Skin of body (tissue), 2 donors: ENCODE data around the gene NECTIN2. TPM values are rescaled to one million over a fixed set of nuclear protein-coding genes. Genes with fewer than 3 reads are reported as not detected.
"Not testable (repeated sequence)": the region's sequence is repeated elsewhere in the genome, so short reads cannot be mapped to it uniquely, and the experiment has no call there.

Source experiments
- DNase-seq: peaks from one replicate; lab custom pipeline; 2025; lab: John Stamatoyannopoulos, UW
- total RNA-seq: library from RNA; depleted of rRNA; stranded (reverse); fragments of >200 nt; gene quantifications from one replicate; pipeline ENCODE4 v1.2.3, GENCODE V29; 2014

The NECTIN2 gene
- total RNA-seq, 1 donor from 2014 or later = 34.0 TPM

DNA sequence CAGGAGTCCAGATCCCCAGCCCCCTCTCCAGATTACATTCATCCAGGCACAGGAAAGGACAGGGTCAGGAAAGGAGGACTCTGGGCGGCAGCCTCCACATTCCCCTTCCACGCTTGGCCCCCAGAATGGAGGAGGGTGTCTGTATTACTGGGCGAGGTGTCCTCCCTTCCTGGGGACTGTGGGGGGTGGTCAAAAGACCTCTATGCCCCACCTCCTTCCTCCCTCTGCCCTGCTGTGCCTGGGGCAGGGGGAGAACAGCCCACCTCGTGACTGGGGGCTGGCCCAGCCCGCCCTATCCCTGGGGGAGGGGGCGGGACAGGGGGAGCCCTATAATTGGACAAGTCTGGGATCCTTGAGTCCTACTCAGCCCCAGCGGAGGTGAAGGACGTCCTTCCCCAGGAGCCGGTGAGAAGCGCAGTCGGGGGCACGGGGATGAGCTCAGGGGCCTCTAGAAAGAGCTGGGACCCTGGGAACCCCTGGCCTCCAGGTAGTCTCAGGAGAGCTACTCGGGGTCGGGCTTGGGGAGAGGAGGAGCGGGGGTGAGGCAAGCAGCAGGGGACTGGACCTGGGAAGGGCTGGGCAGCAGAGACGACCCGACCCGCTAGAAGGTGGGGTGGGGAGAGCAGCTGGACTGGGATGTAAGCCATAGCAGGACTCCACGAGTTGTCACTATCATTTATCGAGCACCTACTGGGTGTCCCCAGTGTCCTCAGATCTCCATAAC is 59.5 kb downstream of the NECTIN2 start, which contains the start of gene APOE:
Gene APOE (plus strand): TSS at position 360 of the 724 bp plus-strand sequence. CDS start 829 bp downstream, outside the sequence.
- no peak for DNase-seq

DNA sequence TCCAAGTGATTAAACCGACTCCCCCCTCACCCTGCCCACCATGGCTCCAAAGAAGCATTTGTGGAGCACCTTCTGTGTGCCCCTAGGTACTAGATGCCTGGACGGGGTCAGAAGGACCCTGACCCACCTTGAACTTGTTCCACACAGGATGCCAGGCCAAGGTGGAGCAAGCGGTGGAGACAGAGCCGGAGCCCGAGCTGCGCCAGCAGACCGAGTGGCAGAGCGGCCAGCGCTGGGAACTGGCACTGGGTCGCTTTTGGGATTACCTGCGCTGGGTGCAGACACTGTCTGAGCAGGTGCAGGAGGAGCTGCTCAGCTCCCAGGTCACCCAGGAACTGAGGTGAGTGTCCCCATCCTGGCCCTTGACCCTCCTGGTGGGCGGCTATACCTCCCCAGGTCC is 61.5 kb downstream of the NECTIN2 start:
- DNase-seq = no peak

DNA sequence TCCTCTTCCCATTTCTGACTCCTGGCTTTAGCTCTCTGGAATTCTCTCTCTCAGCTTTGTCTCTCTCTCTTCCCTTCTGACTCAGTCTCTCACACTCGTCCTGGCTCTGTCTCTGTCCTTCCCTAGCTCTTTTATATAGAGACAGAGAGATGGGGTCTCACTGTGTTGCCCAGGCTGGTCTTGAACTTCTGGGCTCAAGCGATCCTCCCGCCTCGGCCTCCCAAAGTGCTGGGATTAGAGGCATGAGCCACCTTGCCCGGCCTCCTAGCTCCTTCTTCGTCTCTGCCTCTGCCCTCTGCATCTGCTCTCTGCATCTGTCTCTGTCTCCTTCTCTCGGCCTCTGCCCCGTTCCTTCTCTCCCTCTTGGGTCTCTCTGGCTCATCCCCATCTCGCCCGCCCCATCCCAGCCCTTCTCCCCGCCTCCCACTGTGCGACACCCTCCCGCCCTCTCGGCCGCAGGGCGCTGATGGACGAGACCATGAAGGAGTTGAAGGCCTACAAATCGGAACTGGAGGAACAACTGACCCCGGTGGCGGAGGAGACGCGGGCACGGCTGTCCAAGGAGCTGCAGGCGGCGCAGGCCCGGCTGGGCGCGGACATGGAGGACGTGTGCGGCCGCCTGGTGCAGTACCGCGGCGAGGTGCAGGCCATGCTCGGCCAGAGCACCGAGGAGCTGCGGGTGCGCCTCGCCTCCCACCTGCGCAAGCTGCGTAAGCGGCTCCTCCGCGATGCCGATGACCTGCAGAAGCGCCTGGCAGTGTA is 62.2 kb downstream of the NECTIN2 start:
- no peak for DNase-seq

DNA sequence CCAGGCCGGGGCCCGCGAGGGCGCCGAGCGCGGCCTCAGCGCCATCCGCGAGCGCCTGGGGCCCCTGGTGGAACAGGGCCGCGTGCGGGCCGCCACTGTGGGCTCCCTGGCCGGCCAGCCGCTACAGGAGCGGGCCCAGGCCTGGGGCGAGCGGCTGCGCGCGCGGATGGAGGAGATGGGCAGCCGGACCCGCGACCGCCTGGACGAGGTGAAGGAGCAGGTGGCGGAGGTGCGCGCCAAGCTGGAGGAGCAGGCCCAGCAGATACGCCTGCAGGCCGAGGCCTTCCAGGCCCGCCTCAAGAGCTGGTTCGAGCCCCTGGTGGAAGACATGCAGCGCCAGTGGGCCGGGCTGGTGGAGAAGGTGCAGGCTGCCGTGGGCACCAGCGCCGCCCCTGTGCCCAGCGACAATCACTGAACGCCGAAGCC is 62.8 kb downstream of the NECTIN2 start:
- DNase-seq = no peak

DNA sequence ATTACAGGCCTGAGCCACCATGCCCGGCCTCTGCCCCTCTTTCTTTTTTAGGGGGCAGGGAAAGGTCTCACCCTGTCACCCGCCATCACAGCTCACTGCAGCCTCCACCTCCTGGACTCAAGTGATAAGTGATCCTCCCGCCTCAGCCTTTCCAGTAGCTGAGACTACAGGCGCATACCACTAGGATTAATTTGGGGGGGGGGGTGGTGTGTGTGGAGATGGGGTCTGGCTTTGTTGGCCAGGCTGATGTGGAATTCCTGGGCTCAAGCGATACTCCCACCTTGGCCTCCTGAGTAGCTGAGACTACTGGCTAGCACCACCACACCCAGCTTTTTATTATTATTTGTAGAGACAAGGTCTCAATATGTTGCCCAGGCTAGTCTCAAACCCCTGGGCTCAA is 63.7 kb downstream of the NECTIN2 start:
- DNase-seq = no peak

DNA sequence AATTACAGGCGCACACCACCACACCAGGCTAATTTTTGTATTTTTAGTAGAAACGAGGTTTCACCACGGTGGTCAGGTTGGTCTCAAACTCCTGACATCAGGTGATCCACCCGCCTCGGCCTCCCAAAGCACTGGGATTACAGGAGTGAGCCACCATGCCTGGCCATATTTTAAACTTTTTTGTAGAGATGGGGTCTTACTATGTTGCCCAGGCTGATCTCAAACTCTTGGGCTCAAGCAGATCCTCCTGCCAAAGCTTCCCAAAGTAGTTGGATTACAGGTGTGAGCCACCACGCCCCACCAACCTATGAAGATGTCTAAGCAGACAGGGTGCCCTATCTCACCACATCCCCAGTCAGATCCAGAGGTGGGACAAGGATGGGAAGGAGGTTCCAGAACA is 65.8 kb downstream of the NECTIN2 start:
- not testable (repeated sequence) for DNase-seq

DNA sequence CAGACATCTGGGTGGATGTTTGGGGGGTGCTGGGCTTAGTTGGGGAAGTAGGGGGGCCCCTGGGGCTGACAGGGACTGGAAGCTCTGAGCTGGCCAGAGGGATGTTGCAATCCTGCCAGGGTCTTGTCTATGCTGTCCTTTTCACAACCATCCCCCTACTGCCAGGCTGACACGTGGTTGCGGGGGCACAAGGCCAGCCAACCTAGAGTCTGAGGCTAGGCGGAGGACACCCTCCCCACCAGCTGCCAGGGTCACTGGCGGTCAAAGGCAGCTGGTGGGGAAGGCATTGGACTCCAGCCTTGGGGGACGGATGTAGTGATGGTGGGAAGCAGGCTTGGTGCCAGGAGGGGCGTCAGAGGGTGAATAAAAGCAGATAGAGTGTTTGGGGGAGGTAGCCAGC is 66.8 kb downstream of the NECTIN2 start:
- no peak for DNase-seq

DNA sequence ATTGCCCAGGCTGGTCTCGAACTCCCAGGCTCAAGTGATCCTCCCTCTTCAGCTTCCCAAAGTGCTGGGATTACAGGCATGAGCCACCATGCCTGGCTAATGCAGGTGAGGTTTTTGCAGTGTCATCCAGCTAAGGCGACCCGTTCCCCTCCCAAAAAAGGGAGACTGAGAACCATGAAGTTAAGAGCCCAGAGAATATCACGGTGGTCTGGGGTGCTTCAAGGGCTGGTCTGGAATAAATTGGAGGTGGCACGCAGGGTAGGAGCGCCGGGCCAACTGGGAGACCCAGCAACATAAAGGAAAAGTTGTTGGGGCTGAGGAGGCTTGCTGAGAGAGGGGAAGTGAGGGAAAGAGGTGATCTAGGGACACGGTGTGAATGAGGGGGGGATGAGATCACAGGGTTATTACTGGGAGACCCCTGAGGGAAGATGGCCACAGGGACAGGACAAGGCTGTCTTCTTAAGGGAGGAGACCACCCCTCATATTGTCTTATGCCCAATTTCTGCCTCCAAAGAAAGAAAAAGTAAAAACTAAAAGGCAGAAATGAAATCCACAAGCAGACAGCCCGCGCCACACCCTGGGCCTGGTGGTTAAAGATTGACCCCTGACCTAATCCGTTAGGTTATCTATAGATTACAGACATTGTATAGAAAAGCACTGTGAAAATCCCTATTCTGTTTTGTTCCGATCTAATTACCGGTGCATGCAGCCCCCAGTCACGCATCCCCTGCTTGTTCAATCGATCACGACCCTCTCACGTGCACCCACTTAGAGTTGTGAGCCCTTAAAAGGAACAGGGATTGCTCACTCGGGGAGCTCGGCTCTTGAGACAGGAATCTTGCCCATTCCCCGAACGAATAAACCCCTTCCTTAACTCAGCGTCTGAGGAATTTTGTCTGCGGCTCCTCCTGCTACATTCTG is 67.7 kb downstream of the NECTIN2 start:
- not testable (repeated sequence) for DNase-seq

DNA sequence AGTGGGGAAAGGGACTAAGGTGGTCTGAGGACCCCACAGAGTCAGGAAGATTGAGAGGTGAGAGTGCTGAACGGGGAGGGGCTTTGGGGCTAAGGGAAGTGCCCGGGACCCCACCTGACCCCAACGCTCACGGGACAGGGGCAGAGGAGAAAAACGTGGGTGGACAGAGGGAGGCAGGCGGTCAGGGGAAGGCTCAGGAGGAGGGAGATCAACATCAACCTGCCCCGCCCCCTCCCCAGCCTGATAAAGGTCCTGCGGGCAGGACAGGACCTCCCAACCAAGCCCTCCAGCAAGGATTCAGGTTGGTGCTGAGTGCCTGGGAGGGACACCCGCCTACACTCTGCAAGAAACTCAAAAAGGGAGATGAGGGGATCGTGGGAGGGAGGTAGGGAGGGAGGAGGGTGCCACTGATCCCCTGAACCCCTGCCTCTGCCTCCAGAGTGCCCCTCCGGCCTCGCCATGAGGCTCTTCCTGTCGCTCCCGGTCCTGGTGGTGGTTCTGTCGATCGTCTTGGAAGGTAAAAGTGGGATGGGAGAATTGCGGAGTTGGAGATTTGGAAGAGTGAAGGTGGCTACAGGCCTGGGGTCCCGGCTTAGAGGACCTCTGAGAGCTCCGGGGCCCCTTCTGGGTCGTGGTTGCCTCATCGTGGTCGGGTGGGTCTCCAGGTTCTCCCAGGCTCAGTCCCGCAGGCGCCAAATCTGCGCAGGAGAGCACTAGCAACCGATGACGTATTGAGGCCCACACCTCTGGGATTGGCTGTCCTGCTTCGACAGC is 68.5 kb downstream of the NECTIN2 start, which contains the start of gene APOC1:
Gene APOC1 (plus strand): TSS at position 176 of the 774 bp plus-strand sequence. CDS start 284 bp downstream, at position 460.
- peak; percentile 84 for DNase-seq

DNA sequence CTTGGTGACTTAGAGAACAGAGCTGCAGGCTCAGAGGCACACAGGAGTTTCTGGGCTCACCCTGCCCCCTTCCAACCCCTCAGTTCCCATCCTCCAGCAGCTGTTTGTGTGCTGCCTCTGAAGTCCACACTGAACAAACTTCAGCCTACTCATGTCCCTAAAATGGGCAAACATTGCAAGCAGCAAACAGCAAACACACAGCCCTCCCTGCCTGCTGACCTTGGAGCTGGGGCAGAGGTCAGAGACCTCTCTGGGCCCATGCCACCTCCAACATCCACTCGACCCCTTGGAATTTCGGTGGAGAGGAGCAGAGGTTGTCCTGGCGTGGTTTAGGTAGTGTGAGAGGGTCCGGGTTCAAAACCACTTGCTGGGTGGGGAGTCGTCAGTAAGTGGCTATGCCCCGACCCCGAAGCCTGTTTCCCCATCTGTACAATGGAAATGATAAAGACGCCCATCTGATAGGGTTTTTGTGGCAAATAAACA is 78.2 kb downstream of the NECTIN2 start:
- no peak for DNase-seq

DNA sequence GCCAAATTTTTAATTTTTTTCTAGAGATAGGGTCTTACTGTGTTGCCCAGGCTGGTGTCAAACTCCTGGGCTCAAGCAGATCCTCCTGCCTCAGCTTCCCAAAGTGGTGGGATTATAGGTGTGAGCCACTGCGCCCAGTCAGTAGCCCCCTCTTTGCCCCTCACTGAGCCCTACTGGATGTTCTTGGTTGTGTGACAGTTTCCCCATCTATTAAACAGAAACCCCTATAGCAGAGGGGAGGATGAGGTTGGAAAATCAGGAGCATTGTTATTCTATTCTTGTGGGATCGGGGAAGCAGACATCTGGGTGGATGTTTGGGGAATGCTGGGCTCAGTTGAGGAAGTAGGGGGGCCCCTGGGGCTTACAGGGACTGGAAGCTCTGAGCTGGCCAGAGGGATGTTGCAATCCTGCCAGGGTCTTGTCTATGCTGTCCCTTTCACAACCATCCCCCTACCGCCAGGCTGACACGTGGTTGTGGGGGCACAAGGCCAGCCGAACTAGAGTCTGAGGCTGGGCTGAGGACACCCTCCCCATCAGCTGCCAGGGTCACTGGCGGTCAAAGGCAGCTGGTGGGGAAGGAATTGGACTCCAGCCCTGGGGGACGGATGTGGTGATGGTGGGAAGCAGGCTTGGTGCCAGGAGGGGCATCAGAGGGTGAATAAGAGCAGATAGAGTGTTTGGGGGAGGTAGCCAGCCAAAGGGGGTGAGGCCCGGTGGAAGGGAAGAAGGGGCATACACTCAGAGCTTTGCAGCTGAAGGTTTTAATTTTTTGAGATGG is 79.2 kb downstream of the NECTIN2 start:
- peak; percentile 34 for DNase-seq

DNA sequence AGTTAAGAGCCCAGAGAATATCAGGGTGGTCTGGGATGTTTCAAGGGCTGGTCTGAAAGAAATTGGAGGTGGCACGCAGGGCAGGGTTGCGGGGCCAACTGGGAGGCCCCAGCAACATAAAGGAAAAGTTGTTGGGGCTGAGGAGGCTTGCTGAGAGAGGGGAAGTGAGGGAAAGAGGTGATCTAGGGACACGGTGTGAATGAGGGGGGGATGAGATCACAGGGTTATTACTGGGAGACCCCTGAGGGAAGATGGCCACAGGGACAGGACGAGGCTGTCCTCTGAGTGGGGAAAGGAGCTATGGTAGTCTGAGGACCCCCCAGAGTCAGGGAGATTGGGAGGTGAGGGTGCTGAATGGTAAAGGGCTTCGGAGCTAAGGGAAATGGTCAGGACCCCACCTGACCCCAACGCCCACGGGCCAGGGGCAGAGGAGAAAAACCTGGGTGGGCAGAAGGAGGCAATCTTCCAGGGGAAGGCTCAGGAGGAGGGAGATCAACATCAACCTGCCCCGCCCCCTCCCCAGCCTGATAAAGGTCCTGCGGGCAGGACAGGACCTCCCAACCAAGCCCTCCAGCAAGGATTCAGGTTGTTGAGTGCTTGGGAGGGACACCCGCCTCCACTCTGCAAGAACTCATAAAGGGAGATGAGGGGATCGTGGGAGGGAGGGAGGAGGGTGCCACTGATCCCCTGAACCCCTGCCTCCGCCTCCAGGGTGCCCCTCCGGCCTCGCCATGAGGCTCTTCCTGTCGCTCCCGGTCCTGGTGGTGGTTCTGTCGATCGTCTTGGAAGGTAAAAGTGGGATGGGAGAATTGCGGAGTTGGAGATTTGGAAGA is 80.4 kb downstream of the NECTIN2 start:
- not testable (repeated sequence) for DNase-seq

DNA sequence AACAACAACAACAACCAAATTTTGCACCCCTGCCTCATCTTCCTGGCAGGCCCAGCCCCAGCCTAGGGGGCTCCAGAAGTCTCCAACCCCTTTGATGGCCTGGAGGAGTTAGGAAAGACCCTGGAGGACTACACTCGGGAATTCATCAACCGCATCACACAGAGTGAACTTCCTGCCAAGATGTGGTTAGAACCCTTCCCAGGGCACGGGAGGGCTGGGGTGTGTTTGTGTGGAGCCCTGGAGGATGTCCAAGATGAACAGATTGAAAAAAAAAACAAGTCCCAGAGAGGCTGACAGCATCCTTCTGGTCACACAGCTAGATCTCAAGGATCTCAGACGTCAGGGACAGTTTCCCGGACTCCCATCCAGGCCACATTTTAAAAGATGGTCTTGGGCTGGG is 81.6 kb downstream of the NECTIN2 start:
- DNase-seq = no peak

DNA sequence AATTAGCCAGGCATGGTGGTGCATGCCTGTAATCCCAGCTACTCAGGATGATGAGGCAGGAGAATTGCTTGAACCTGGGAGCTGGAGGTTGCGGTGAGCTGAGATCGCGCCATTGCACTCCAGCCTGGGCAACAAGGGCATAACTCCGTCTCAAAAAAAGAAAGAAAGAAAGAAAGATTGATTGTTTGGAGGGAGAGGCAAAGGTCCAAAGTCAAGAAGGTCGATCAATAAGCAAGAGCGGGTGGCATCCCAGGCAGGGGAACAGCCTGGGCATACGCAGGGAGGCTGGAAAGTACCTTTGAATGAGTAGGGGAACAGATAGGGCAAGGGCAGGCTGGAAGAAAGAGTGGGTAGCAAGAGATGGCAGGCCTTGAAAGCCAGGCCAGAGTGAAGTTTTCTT is 84.0 kb downstream of the NECTIN2 start:
- no peak for DNase-seq

DNA sequence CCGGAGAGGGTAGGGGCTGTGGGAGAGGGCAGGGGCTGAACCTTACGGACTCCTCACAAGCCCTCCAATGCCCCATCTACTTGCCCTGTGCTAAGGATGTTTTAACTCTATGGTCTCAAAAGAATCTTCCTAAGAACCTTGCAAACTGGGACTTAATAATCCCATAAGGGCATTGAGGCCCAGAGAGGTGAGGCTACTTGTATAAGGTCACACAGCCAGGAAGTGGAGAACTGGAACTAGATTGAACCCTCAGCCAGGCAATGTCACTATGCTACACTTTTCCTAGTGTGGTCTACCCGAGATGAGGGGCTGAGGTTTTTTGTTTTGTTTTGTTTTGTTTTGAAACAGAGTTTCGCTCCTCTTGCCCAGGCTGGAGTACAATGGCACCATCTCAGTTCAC is 85.4 kb downstream of the NECTIN2 start:
- DNase-seq = no peak
